Globus pallidus (tissue), 1 donor: ENCODE data around the gene RABGGTA.

Experiments used
- DNase-seq: peaks from one replicate; pipeline ENCODE4 v3.0.0-alpha.2; 2015; ENCODE audit warnings: low spot score

Gene RABGGTA

GRCh38 chr14:24216345-24216699 lies 55.1 kb downstream of the RABGGTA start:
- DNase-seq = no peak
